ENCODE data around the gene MARCHF5.

DNA sequence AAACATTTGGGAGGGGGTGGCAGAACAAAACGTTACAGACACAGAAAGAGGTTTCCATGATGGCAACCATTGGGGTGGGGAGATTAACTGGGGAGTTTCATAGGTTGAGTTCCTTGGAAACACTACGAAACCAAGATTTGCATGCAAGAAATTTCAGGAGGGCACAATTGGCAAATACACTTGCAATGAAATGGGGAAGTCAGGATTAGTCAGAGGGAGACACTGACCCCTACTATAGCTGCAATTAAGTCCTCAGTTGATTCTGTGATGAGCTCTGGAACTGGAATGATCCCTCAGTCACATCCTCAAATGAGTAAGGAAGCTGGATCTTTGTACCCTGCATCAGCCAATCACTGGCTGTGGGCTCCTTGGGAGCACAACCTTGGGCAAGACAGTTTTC is 22.2 kb upstream of the MARCHF5 start:
- TF ChIP-seq, protein P1, sequence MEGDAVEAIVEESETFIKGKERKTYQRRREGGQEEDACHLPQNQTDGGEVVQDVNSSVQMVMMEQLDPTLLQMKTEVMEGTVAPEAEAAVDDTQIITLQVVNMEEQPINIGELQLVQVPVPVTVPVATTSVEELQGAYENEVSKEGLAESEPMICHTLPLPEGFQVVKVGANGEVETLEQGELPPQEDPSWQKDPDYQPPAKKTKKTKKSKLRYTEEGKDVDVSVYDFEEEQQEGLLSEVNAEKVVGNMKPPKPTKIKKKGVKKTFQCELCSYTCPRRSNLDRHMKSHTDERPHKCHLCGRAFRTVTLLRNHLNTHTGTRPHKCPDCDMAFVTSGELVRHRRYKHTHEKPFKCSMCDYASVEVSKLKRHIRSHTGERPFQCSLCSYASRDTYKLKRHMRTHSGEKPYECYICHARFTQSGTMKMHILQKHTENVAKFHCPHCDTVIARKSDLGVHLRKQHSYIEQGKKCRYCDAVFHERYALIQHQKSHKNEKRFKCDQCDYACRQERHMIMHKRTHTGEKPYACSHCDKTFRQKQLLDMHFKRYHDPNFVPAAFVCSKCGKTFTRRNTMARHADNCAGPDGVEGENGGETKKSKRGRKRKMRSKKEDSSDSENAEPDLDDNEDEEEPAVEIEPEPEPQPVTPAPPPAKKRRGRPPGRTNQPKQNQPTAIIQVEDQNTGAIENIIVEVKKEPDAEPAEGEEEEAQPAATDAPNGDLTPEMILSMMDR (IDR thresholded peaks at IDR 0.05), result no peak
- TF ChIP-seq POLR2AphosphoS5 (IDR thresholded peaks at IDR 0.05) (no peak), POLR2A (IDR thresholded peaks at IDR 0.05) (no peak)
